H1 (cell line): ENCODE results near the gene HS6ST2. TPM values are rescaled to one million over a fixed set of nuclear protein-coding genes. Genes with fewer than 3 reads are reported as not detected.

ENCODE experiments used
- CTCF ChIA-PET: fragments of 300-600 bp; sonication (Branson Sonifier 250); formaldehyde crosslinking; loops from one replicate; lab custom pipeline; 2021; ENCODE audit not compliant: partially characterized antibody; lab: Charles Lee
- POLR2A ChIA-PET: fragments of 300-600 bp; sonication (Branson Sonifier 250); formaldehyde crosslinking; loops from one replicate; lab custom pipeline; 2021; ENCODE audit warnings: inconsistent platforms; ENCODE audit not compliant: partially characterized antibody; lab: Charles Lee
- DNase-seq, 2 experiments: peaks; one replicate each; pipeline versions ENCODE4 v3.0.0 to v3.0.0-alpha.2; 2010 to 2022; ENCODE audit warnings: low spot score in 2 of 2, low read depth in 1 of 2, mixed read lengths in 1 of 2
- FAIRE-seq: peaks from 2 replicates; lab custom pipeline; 2011; peaks lifted over from hg19 to GRCh38; lab: Jason Lieb, UNC
- H2AFZ ChIP-seq: 2 replicates; pipeline ENCODE4 v1.8.1; 2012; ENCODE audit warnings: low read length, inconsistent platforms
- H2AK5ac ChIP-seq: 2 replicates; pipeline ENCODE4 v1.6.1; 2013; ENCODE audit warnings: low read depth, low read length
- H2BK120ac ChIP-seq: replicated peaks from 2 replicates; pipeline ENCODE3; 2013; ENCODE audit warnings: low read depth, low read length, inconsistent platforms
- H2BK12ac ChIP-seq: 2 replicates; pipeline ENCODE4 v1.6.1; 2013; ENCODE audit warnings: low read depth, low read length
- H2BK15ac ChIP-seq: 2 replicates; pipeline ENCODE4 v1.6.1; 2013; ENCODE audit warnings: low read length
- H2BK20ac ChIP-seq: 2 replicates; pipeline ENCODE4 v1.6.1; 2013; ENCODE audit warnings: low read length
- H2BK5ac ChIP-seq: 2 replicates; pipeline ENCODE4 v1.6.1; 2013; ENCODE audit warnings: low read depth, low read length
- H3K14ac ChIP-seq: 2 replicates; pipeline ENCODE4 v1.6.1; 2013; ENCODE audit warnings: inconsistent platforms; ENCODE audit not compliant: insufficient read length
- H3K18ac ChIP-seq: 2 replicates; pipeline ENCODE4 v1.6.1; 2013; ENCODE audit warnings: low read length; ENCODE audit errors: extremely low read depth
- H3K23ac ChIP-seq: 2 replicates; pipeline ENCODE4 v1.6.1; 2013; ENCODE audit warnings: inconsistent platforms; ENCODE audit not compliant: insufficient read length
- H3K23me2 ChIP-seq: 2 replicates; pipeline ENCODE4 v1.6.1; 2013; ENCODE audit warnings: low read depth, low read length
- H3K27ac ChIP-seq: 2 replicates; pipeline ENCODE4 v1.6.1; 2011; ENCODE audit warnings: low read depth, low read length, inconsistent platforms
- H3K27me3 ChIP-seq, 4 experiments: replicated peaks in 1 of 4; 1 replicate in 1 of 4; 2 replicates in 3 of 4; pipeline versions ENCODE4 v1.6.1 to v1.8.1; 2011 to 2013; ENCODE audit warnings: low read length in 3 of 4, mild to moderate bottlenecking in 3 of 4, inconsistent platforms in 2 of 4, mixed read lengths in 2 of 4, moderate library complexity in 1 of 4; ENCODE audit not compliant: control insufficient read depth in 3 of 4, insufficient read depth in 3 of 4; ENCODE audit errors: extremely low read depth in 1 of 4
- H3K36me3 ChIP-seq, 4 experiments: 2 replicates each; pipeline versions ENCODE4 v1.6.1 to v1.8.1; 2011 to 2013; ENCODE audit warnings: mild to moderate bottlenecking in 4 of 4, low read length in 3 of 4, moderate library complexity in 2 of 4, control low read depth in 1 of 4, inconsistent platforms in 1 of 4; ENCODE audit not compliant: insufficient read depth in 4 of 4, control insufficient read depth in 2 of 4
- H3K4ac ChIP-seq: replicated peaks from 2 replicates; pipeline ENCODE3; 2013; ENCODE audit warnings: low read length, low read depth, mixed read lengths, inconsistent platforms; ENCODE audit not compliant: insufficient read length
- H3K4me1 ChIP-seq, 4 experiments: replicated peaks in 1 of 4; 1 replicate in 1 of 4; 2 replicates in 3 of 4; pipeline versions ENCODE4 v1.6.1 to v1.8.1; 2011 to 2013; ENCODE audit warnings: low read length in 3 of 4, inconsistent platforms in 2 of 4, mixed read lengths in 1 of 4; ENCODE audit not compliant: insufficient read depth in 4 of 4, control insufficient read depth in 3 of 4
- H3K4me2 ChIP-seq, 2 experiments: 2 replicates each; pipeline versions ENCODE4 v1.6.1 to v1.8.1; 2011 to 2013; ENCODE audit warnings: low read depth in 2 of 2, low read length in 2 of 2, control low read depth in 1 of 2, inconsistent platforms in 1 of 2, mild to moderate bottlenecking in 1 of 2; ENCODE audit not compliant: insufficient read depth in 1 of 2
- H3K4me3 ChIP-seq, 4 experiments: fragments of 200-600, 300-600 bp in 1 of 4; sonication (generic), shearing (Covaris generic), sonication (Bioruptor Twin) in 1 of 4; 2 replicates each; pipeline versions ENCODE4 v1.5.1 to v1.8.1; 2011 to 2016; ENCODE audit warnings: low read length in 4 of 4, low read depth in 3 of 4, control low read depth in 2 of 4, inconsistent platforms in 2 of 4, mild to moderate bottlenecking in 2 of 4, mixed read lengths in 1 of 4, moderate library complexity in 1 of 4; ENCODE audit not compliant: insufficient read depth in 2 of 4; ENCODE audit errors: extremely low read depth in 1 of 4
- H3K56ac ChIP-seq: replicated peaks from 2 replicates; pipeline ENCODE3; 2013; ENCODE audit warnings: low read depth, mild to moderate bottlenecking, mixed read lengths, low read length, inconsistent platforms; ENCODE audit not compliant: insufficient read length
- H3K79me1 ChIP-seq: 2 replicates; pipeline ENCODE4 v1.6.1; 2013; ENCODE audit warnings: low read depth, low read length, control low read depth
- H3K79me2 ChIP-seq, 2 experiments: 2 replicates each; pipeline versions ENCODE4 v1.6.1 to v1.8.1; 2012 to 2013; ENCODE audit warnings: low read length in 2 of 2, mild to moderate bottlenecking in 2 of 2, inconsistent platforms in 1 of 2; ENCODE audit not compliant: insufficient read depth in 2 of 2, control insufficient read depth in 1 of 2
- H3K9ac ChIP-seq, 4 experiments: replicated peaks in 1 of 4; 1 replicate in 1 of 4; 2 replicates in 3 of 4; pipeline versions ENCODE4 v1.6.1 to v1.8.1; 2011 to 2013; ENCODE audit warnings: low read depth in 3 of 4, low read length in 3 of 4, control low read depth in 2 of 4, mild to moderate bottlenecking in 2 of 4, moderate library complexity in 2 of 4, inconsistent platforms in 1 of 4; ENCODE audit errors: extremely low read depth in 1 of 4
- H3K9me3 ChIP-seq, 2 experiments: 2 replicates each; pipeline versions ENCODE4 v1.6.1 to v1.8.1; 2012 to 2013; ENCODE audit warnings: mild to moderate bottlenecking in 2 of 2, moderate library complexity in 2 of 2, control low read depth in 1 of 2, inconsistent platforms in 1 of 2, low read depth in 1 of 2, low read length in 1 of 2, mixed read lengths in 1 of 2; ENCODE audit not compliant: insufficient read depth in 2 of 2
- H4K20me1 ChIP-seq, 2 experiments: replicated peaks in 1 of 2; 2 replicates each; pipeline versions ENCODE3 to v1.8.1; 2011 to 2013; ENCODE audit warnings: inconsistent platforms in 2 of 2, low read length in 2 of 2, mild to moderate bottlenecking in 1 of 2; ENCODE audit not compliant: insufficient read depth in 2 of 2, control insufficient read depth in 1 of 2
- H4K5ac ChIP-seq: 2 replicates; pipeline ENCODE4 v1.6.1; 2013; ENCODE audit warnings: low read length, low read depth, mixed read lengths, inconsistent platforms; ENCODE audit not compliant: insufficient read length
- H4K8ac ChIP-seq: 2 replicates; pipeline ENCODE4 v1.8.0; 2013; ENCODE audit warnings: mild to moderate bottlenecking, moderate library complexity, low read length, inconsistent platforms; ENCODE audit not compliant: insufficient read depth; ENCODE audit errors: extremely low read depth
- H4K91ac ChIP-seq: replicated peaks from 2 replicates; pipeline ENCODE3; 2013; ENCODE audit warnings: low read length, mixed read lengths, inconsistent platforms; ENCODE audit not compliant: insufficient read length
- CBX5 ChIP-seq: fragments of 300-800, 300-1000 bp; sonication (generic); IDR thresholded peaks from 2 replicates; pipeline ENCODE4 v1.7.1; 2016; ENCODE audit warnings: antibody characterized with exemption, low read length, low read depth
- CHD1 ChIP-seq: IDR thresholded peaks from 2 replicates; pipeline ENCODE4 v1.6.1; 2012; ENCODE audit warnings: low read depth, low read length, improper control_type of control experiment
- FOSL1 ChIP-seq: IDR thresholded peaks from 2 replicates; pipeline ENCODE4 v1.6.1; 2011; ENCODE audit warnings: mild to moderate bottlenecking, low read depth, low read length, moderate library complexity; ENCODE audit not compliant: insufficient read depth
- HDAC2 ChIP-seq, 2 experiments: fragments of 300-600 bp in 1 of 2; sonication (generic) in 1 of 2; IDR thresholded peaks; 2 replicates each; pipeline ENCODE4 v1.6.1; 2011 to 2012; ENCODE audit warnings: low read depth in 2 of 2, low read length in 2 of 2, mild to moderate bottlenecking in 2 of 2, moderate library complexity in 2 of 2, borderline replicate concordance in 1 of 2, inconsistent platforms in 1 of 2
- HDAC6 ChIP-seq: IDR thresholded peaks from one replicate; pipeline ENCODE4 v1.7.1; 2012; ENCODE audit warnings: low read depth, mild to moderate bottlenecking, inconsistent platforms, low read length, moderate library complexity
- JUN ChIP-seq: IDR thresholded peaks from 2 replicates; pipeline ENCODE4 v1.6.1; 2011; ENCODE audit warnings: low read depth, mild to moderate bottlenecking, improper control_type of control experiment, low read length
- KDM5A ChIP-seq: fragments of 200-600 bp; IDR thresholded peaks from 2 replicates; pipeline ENCODE4 v1.7.1; 2012; ENCODE audit warnings: mild to moderate bottlenecking, low read length, inconsistent platforms, mixed read lengths
- POLR2A ChIP-seq, 2 experiments: IDR thresholded peaks; 1 replicate in 1 of 2; 2 replicates in 1 of 2; pipeline ENCODE4 v1.6.1; 2011; ENCODE audit warnings: low read depth in 2 of 2, low read length in 2 of 2, mild to moderate bottlenecking in 2 of 2; ENCODE audit errors: control extremely low read depth in 1 of 2
- POU5F1 ChIP-seq: IDR thresholded peaks from 2 replicates; pipeline ENCODE4 v1.6.1; 2011; ENCODE audit warnings: low read depth, mild to moderate bottlenecking, low read length, moderate library complexity
- RBBP5 ChIP-seq: IDR thresholded peaks from 2 replicates; pipeline ENCODE4 v1.7.1; 2012; ENCODE audit warnings: low read depth, mild to moderate bottlenecking, inconsistent platforms, low read length, moderate library complexity, borderline replicate concordance
- SP4 ChIP-seq: IDR thresholded peaks from 2 replicates; pipeline ENCODE4 v1.6.1; 2012; ENCODE audit warnings: low read length, inconsistent platforms
- TAF7 ChIP-seq: optimal IDR thresholded peaks from 2 replicates; pipeline ENCODE3; 2011; ENCODE audit warnings: low read depth, mild to moderate bottlenecking, inconsistent platforms, low read length, moderate library complexity, borderline replicate concordance
- TEAD4 ChIP-seq: IDR thresholded peaks from 2 replicates; pipeline ENCODE4 v1.6.1; 2012; ENCODE audit warnings: low read depth, low read length, inconsistent platforms, mixed read lengths
- ZNF274 ChIP-seq: IDR thresholded peaks from 2 replicates; pipeline ENCODE4 v1.7.0; 2012; ENCODE audit warnings: low read length, borderline replicate concordance; ENCODE audit errors: extremely low read depth
- WGBS, 2 experiments: shearing (Covaris generic) in 1 of 2; methylation state at CpG; one replicate each; pipeline versions ENCODE4 v1.1.6 to v1.1.7; 2013 to 2015; ENCODE audit warnings: low lambda C conversion rate in 2 of 2, mixed read lengths in 2 of 2, inconsistent platforms in 1 of 2, low coverage in 1 of 2, missing lambda C conversion rate in 1 of 2; ENCODE audit not compliant: insufficient replicate concordance in 2 of 2, insufficient coverage in 1 of 2, insufficient read length in 1 of 2; ENCODE audit errors: extremely low coverage in 1 of 2, missing lambda C conversion rate in 1 of 2; 5-methylcytosine and 5-hydroxymethylcytosine counted together
- polyA plus RNA-seq, 7 experiments: library from polyadenylated mRNA; depleted of rRNA in 3 of 7; stranded (reverse) in 5 of 7; unstranded in 2 of 7; fragments of >200 nt in 5 of 7; fragments of 200-250 nt in 2 of 7; gene quantifications; 1 replicate in 5 of 7; 2 replicates in 1 of 7; 4 replicates in 1 of 7; pipeline versions ENCODE4 v1.2.1 to v1.2.3, GENCODE V29; 2011 to 2013; ENCODE audit warnings: missing spikeins in 2 of 7, mixed read lengths in 2 of 7
- total RNA-seq: library from RNA; stranded (reverse); fragmentation: NEBNext Ultra II Directional; extraction: Animal tissue kit (Norgen Biotek cat#: 25700); gene quantifications from 2 replicates; pipeline ENCODE4 v1.2.1, GENCODE V29; 2021

Gene HS6ST2
- total and polyA plus RNA-seq, 2 of the 8 experiments (the other 6 are each of a cell fraction or from before 2014, with no cell fraction given), result 3.9 TPM

- H3K9me3 ChIP-seq, result no peaks in the 10 kb centered on the region
- no peak overlapping the region for H2AFZ ChIP-seq
- TF ChIP-seq POLR2A (IDR thresholded peaks at IDR 0.05; ENCODE audit: control extremely low read depth in 1 of 2, low read depth in 2 of 2, low read length in 2 of 2), result no peak
- no peak for TF ChIP-seq FOSL1
- no peak for TF ChIP-seq RBBP5
- no peak for TF ChIP-seq HDAC6
- no peak for TF ChIP-seq HDAC2 (IDR thresholded peaks at IDR 0.05; ENCODE audit: borderline replicate concordance in 1 of 2, low read depth in 2 of 2, low read length in 2 of 2)
- TF ChIP-seq ZNF274, result no peak
- TF ChIP-seq POU5F1, result no peak
- TF ChIP-seq CHD1, result no peak
- no peak for TF ChIP-seq TEAD4
- TF ChIP-seq SP4, result no peak
- TF ChIP-seq KDM5A, result no peak
- TF ChIP-seq TAF7, result no peak
- TF ChIP-seq CBX5, result no peak
- no peak for TF ChIP-seq JUN
These were observed 127.0 kb downstream of the HS6ST2 start for GRCh38 chrX:132831336-132831973.

More at GRCh38 chrX:132831336-132831973, 127.0 kb downstream of the HS6ST2 start:
- 88% methylated on average over 8 of the region's 8 CpGs; no CpG with 5 or more reads in 1 of the 2 experiments for WGBS, 2 experiments
- H2BK12ac ChIP-seq, result no peak overlapping the region
- no peak overlapping the region for H2BK120ac ChIP-seq
- H3K27me3 ChIP-seq, result no peaks in the 10 kb centered on the region
- no peak overlapping the region for H2BK5ac ChIP-seq
- no peak overlapping the region for H3K23ac ChIP-seq
- H3K4me1 ChIP-seq, result no peaks in the 10 kb centered on the region; a peak in 2 of 7 replicates
- H4K20me1 ChIP-seq, result no peaks in the 10 kb centered on the region
- H4K5ac ChIP-seq, result no peak overlapping the region
- H4K8ac ChIP-seq, result no peak overlapping the region
- no peak overlapping the region for H3K18ac ChIP-seq
- H3K9ac ChIP-seq, result no peak overlapping the region
- ChIA-PET CTCF (interaction anchor here (0.9 kb wide), 1 partner anchor 21 kb away, joined by 3 read pairs; no protein-coding TSS in a partner anchor), POLR2A (no interaction called here)
- H3K56ac ChIP-seq, result no peak overlapping the region
- H3K79me1 ChIP-seq, result no peaks in the 10 kb centered on the region
- no peak overlapping the region for H2BK20ac ChIP-seq
- H2AK5ac ChIP-seq, result no peak overlapping the region
- FAIRE-seq (no peak), DNase-seq (no peak)
- no peak overlapping the region for H3K4me3 ChIP-seq
- H3K27ac ChIP-seq, result no peak overlapping the region
- no peaks in the 10 kb centered on the region for H3K79me2 ChIP-seq
- H3K14ac ChIP-seq, result no peak overlapping the region
- no peaks in the 10 kb centered on the region for H3K36me3 ChIP-seq
- no peak overlapping the region for H3K4me2 ChIP-seq
- H3K4ac ChIP-seq, result no peak overlapping the region
- H2BK15ac ChIP-seq, result no peak overlapping the region
- no peaks in the 10 kb centered on the region for H3K23me2 ChIP-seq
- no peak overlapping the region for H4K91ac ChIP-seq
